Measurements from ENCODE around the gene CCND1. TPM values are rescaled to one million over a fixed set of nuclear protein-coding genes. Genes with fewer than 3 reads are reported as not detected.

Gene CCND1
- total and polyA plus RNA-seq, 9 donors: 52.3 to 121 (median 74.7) TPM

- no peak overlapping the region for H3K4me3 ChIP-seq (ENCODE audit: low read length)
- 82% methylated on average over 18 of the region's 23 CpGs for WGBS (ENCODE audit: insufficient coverage)
- peaks cover 74% of the 10 kb centered on the region for H3K36me3 ChIP-seq (ENCODE audit: control insufficient read depth, insufficient read depth, low read length)
- H3K27me3 ChIP-seq (ENCODE audit: control insufficient read depth, insufficient read depth, low read length): no peaks in the 10 kb centered on the region
- peaks cover 21% of the 10 kb centered on the region for H3K4me1 ChIP-seq (ENCODE audit: control insufficient read depth, insufficient read depth, low read length)
- H3K27ac ChIP-seq (ENCODE audit: low read length): no peak overlapping the region
- no peak for DNase-seq
- H3K9me3 ChIP-seq (replicated peaks; ENCODE audit: control insufficient read depth, low read depth, low read length): no peaks in the 10 kb centered on the region
These were observed 9.9 kb downstream of the CCND1 start for GRCh38 chr11:69650832-69651344.

- Histone ChIP-seq H3K36me3 (ENCODE audit: control insufficient read depth, insufficient read depth, low read length) (peaks cover 63% of the 10 kb centered on the region), H3K9me3 (replicated peaks; ENCODE audit: control insufficient read depth, low read depth, low read length) (no peaks in the 10 kb centered on the region), H3K4me1 (ENCODE audit: control insufficient read depth, insufficient read depth, low read length) (peaks cover 15% of the 10 kb centered on the region), H3K27ac (ENCODE audit: low read length) (no peak overlapping the region), H3K4me3 (ENCODE audit: low read length) (no peak overlapping the region), H3K27me3 (ENCODE audit: control insufficient read depth, insufficient read depth, low read length) (no peaks in the 10 kb centered on the region)
- WGBS (ENCODE audit: insufficient coverage): no CpG with 5 or more reads among the region's 15 CpGs
- DNase-seq: no peak
These were observed 11.1 kb downstream of the CCND1 start for GRCh38 chr11:69651834-69652620.

- 43% methylated on average over 5 of the region's 11 CpGs for WGBS (ENCODE audit: insufficient coverage)
- Histone ChIP-seq H3K36me3 (ENCODE audit: control insufficient read depth, insufficient read depth, low read length) (peaks cover 53% of the 10 kb centered on the region), H3K4me3 (ENCODE audit: low read length) (no peak overlapping the region), H3K4me1 (ENCODE audit: control insufficient read depth, insufficient read depth, low read length) (peaks cover 18% of the 10 kb centered on the region), H3K9me3 (replicated peaks; ENCODE audit: control insufficient read depth, low read depth, low read length) (no peaks in the 10 kb centered on the region), H3K27me3 (ENCODE audit: control insufficient read depth, insufficient read depth, low read length) (no peaks in the 10 kb centered on the region), H3K27ac (ENCODE audit: low read length) (no peak overlapping the region)
- no peak for DNase-seq
These were observed 12.0 kb downstream of the CCND1 start for GRCh38 chr11:69652999-69653398.

GRCh38 chr11:69653406-69653960 is 12.5 kb downstream of the CCND1 start:
- peaks cover 49% of the 10 kb centered on the region for H3K36me3 ChIP-seq (ENCODE audit: control insufficient read depth, insufficient read depth, low read length)
- H3K9me3 ChIP-seq (replicated peaks; ENCODE audit: control insufficient read depth, low read depth, low read length): no peaks in the 10 kb centered on the region
- H3K27ac ChIP-seq (ENCODE audit: low read length): no peak overlapping the region
- DNase-seq: no peak
- peaks cover 23% of the 10 kb centered on the region for H3K4me1 ChIP-seq (ENCODE audit: control insufficient read depth, insufficient read depth, low read length)
- no peaks in the 10 kb centered on the region for H3K27me3 ChIP-seq (ENCODE audit: control insufficient read depth, insufficient read depth, low read length)
- WGBS (ENCODE audit: insufficient coverage): 84% methylated on average over 6 of the region's 23 CpGs
- H3K4me3 ChIP-seq (ENCODE audit: low read length): no peak overlapping the region

GRCh38 chr11:69654001-69654659 is 13.2 kb downstream of the CCND1 start:
- Histone ChIP-seq H3K4me1 (ENCODE audit: control insufficient read depth, insufficient read depth, low read length) (peaks cover 29% of the 10 kb centered on the region), H3K9me3 (replicated peaks; ENCODE audit: control insufficient read depth, low read depth, low read length) (no peaks in the 10 kb centered on the region), H3K27me3 (ENCODE audit: control insufficient read depth, insufficient read depth, low read length) (no peaks in the 10 kb centered on the region), H3K27ac (ENCODE audit: low read length) (no peak overlapping the region), H3K4me3 (ENCODE audit: low read length) (no peak overlapping the region), H3K36me3 (ENCODE audit: control insufficient read depth, insufficient read depth, low read length) (peaks cover 43% of the 10 kb centered on the region)
- 82% methylated on average over 32 of the region's 38 CpGs for WGBS (ENCODE audit: insufficient coverage)
- DNase-seq: no peak

- no peak for DNase-seq
- 69% methylated on average over 20 of the region's 27 CpGs for whole genome bisulfite sequencing (ENCODE audit: insufficient coverage)
- Histone ChIP-seq H3K36me3 (ENCODE audit: control insufficient read depth, insufficient read depth, low read length) (peaks cover 36% of the 10 kb centered on the region), H3K4me3 (ENCODE audit: low read length) (no peak overlapping the region), H3K9me3 (replicated peaks; ENCODE audit: control insufficient read depth, low read depth, low read length) (no peaks in the 10 kb centered on the region), H3K4me1 (ENCODE audit: control insufficient read depth, insufficient read depth, low read length) (peaks cover 24% of the 10 kb centered on the region), H3K27me3 (ENCODE audit: control insufficient read depth, insufficient read depth, low read length) (no peaks in the 10 kb centered on the region), H3K27ac (ENCODE audit: low read length) (no peak overlapping the region)
These were observed 13.9 kb downstream of the CCND1 start for GRCh38 chr11:69654660-69655478.

- Histone ChIP-seq H3K27me3 (ENCODE audit: control insufficient read depth, insufficient read depth, low read length) (no peaks in the 10 kb centered on the region), H3K36me3 (ENCODE audit: control insufficient read depth, insufficient read depth, low read length) (peaks cover 29% of the 10 kb centered on the region), H3K27ac (ENCODE audit: low read length) (no peak overlapping the region), H3K4me3 (ENCODE audit: low read length) (no peak overlapping the region), H3K9me3 (replicated peaks; ENCODE audit: control insufficient read depth, low read depth, low read length) (no peaks in the 10 kb centered on the region), H3K4me1 (ENCODE audit: control insufficient read depth, insufficient read depth, low read length) (peaks cover 18% of the 10 kb centered on the region)
- DNase-seq: no peak
- 76% methylated on average over 11 of the region's 19 CpGs for WGBS (ENCODE audit: insufficient coverage)
These were observed 14.8 kb downstream of the CCND1 start for GRCh38 chr11:69655479-69656428.

- 85% methylated on average over 10 of the region's 20 CpGs for WGBS (ENCODE audit: insufficient coverage)
These were observed 15.8 kb downstream of the CCND1 start for GRCh38 chr11:69656536-69657455.

More at GRCh38 chr11:69656536-69657455, 15.8 kb downstream of the CCND1 start:
- DNase-seq: no peak
- Histone ChIP-seq H3K27me3 (ENCODE audit: control insufficient read depth, insufficient read depth, low read length) (no peaks in the 10 kb centered on the region), H3K36me3 (ENCODE audit: control insufficient read depth, insufficient read depth, low read length) (peaks cover 24% of the 10 kb centered on the region), H3K4me3 (ENCODE audit: low read length) (no peak overlapping the region), H3K4me1 (ENCODE audit: control insufficient read depth, insufficient read depth, low read length) (peaks cover 18% of the 10 kb centered on the region), H3K27ac (ENCODE audit: low read length) (no peak overlapping the region), H3K9me3 (replicated peaks; ENCODE audit: control insufficient read depth, low read depth, low read length) (no peaks in the 10 kb centered on the region)
